Measurements from ENCODE around the gene SPRR4. TPM values are rescaled to one million over a fixed set of nuclear protein-coding genes. Genes with fewer than 3 reads are reported as not detected.

SPRR4 gene
- total RNA-seq, 5 donors from 2014 or later (not counting 1 experiment from before 2014, with no cell fraction given): not detected

DNA sequence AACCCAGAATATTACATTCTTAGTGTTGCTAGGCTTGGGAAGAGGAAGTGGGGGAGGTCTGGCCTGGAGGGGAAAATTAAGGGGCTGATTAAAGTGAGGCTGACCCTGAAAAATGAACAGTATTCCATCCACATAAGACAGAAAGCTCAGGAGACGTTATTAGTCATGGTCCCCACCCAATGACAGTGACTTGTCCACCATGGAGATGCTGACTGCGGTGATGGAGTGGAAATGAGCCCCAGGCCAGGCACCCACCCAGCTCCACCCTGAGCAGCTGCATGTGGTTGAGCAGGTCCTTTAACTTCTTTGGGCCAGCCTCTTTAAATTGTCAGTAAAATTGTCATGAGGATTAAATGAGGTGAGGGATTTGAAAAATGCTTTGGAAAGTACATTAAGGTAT lies 1.4 kb upstream of the SPRR4 start:
- 88% methylated on average over 1 of the region's 2 CpGs for WGBS (ENCODE audit: insufficient coverage)
- Mint-ChIP-seq H3K36me3 (no peaks in the 10 kb centered on the region), H3K27me3 (peaks cover 14 to 37% of the 10 kb centered on the region in 2 donors), H3K27ac (no peak overlapping the region), H3K4me1 (no peaks in the 10 kb centered on the region), H3K4me3 (no peak overlapping the region), H3K9me3 (no peaks in the 10 kb centered on the region)
- Histone ChIP-seq H3K36me3 (ENCODE audit: control insufficient read depth in 2 of 2, extremely low read depth in 1 of 2, insufficient read depth in 1 of 2, low read length in 1 of 2) (no peaks in the 10 kb centered on the region), H3K4me1 (ENCODE audit: control insufficient read depth in 1 of 2, extremely low read depth in 1 of 2, insufficient read depth in 2 of 2, low read length in 2 of 2) (no peaks in the 10 kb centered on the region), H3K27me3 (replicated peaks in 1 of 2; ENCODE audit: control insufficient read depth in 2 of 2, extremely low read depth in 1 of 2, insufficient read depth in 2 of 2, low read length in 1 of 2) (peaks cover 0 to 17% of the 10 kb centered on the region in 2 experiments), H3K9me3 (no peaks in the 10 kb centered on the region), H3K4me3 (ENCODE audit: control insufficient read depth in 1 of 2, extremely low read depth in 1 of 2, low read length in 1 of 2) (no peak overlapping the region), H3K27ac (ENCODE audit: low read length) (no peak overlapping the region)
- ChIA-PET CTCF (no interaction called here), POLR2A (no interaction called here)
- ATAC-seq (replicated peaks in 1 of 4) (no peak), DNase-seq (no peak)

DNA sequence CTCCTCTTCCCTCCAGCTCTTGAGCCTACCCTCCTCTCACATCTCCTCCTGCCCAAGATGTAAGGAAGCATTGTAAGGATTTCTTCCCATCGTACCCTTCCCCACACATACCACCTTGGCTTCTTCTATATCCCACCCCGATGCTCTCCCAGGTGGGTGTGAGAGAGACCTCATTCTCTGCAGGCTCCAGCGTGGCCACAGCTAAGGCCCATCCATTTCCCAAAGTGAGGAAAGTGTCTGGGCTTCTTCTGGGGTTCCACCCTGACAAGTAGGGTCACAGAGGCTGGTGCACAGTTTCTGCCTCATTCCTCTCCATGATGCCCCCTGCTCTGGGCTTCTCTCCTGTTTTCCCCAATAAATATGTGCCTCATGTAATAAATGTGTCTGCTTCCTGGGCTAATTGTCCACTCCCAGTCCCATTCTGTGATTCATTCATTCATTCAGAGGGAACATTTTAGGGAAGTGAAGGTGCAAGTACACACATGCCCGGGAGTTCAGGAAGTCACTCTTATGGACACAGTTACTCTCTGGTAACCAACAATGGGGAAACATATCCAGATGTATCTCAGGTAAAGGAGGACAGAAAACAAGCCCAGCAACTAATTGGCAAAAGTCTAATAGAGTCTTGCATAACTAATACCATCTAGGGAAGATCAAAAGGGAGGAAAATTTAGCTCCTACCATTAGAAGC lies 1.9 kb downstream of the SPRR4 start:
- Mint-ChIP-seq H3K36me3 (no peaks in the 10 kb centered on the region), H3K4me1 (no peaks in the 10 kb centered on the region), H3K4me3 (no peak overlapping the region), H3K9me3 (no peaks in the 10 kb centered on the region), H3K27me3 (peaks cover 10 to 32% of the 10 kb centered on the region in 2 donors), H3K27ac (no peak overlapping the region)
- DNase-seq (no peak), ATAC-seq (replicated peaks in 1 of 4) (no peak)
- no peaks in the 10 kb centered on the region for H3K4me1 ChIP-seq (ENCODE audit: control insufficient read depth in 1 of 2, extremely low read depth in 1 of 2, insufficient read depth in 2 of 2, low read length in 2 of 2)
- WGBS (ENCODE audit: insufficient coverage): 0% methylated on average over 1 of the region's 4 CpGs
- no peaks in the 10 kb centered on the region for H3K9me3 ChIP-seq
- H3K4me3 ChIP-seq (ENCODE audit: control insufficient read depth in 1 of 2, extremely low read depth in 1 of 2, low read length in 1 of 2): no peak overlapping the region
- no peak overlapping the region for H3K27ac ChIP-seq (ENCODE audit: low read length)
- ChIA-PET POLR2A (no interaction called here), CTCF (no interaction called here)
- H3K36me3 ChIP-seq (ENCODE audit: control insufficient read depth in 2 of 2, extremely low read depth in 1 of 2, insufficient read depth in 1 of 2, low read length in 1 of 2): no peaks in the 10 kb centered on the region
- peaks cover 0 to 11% of the 10 kb centered on the region in 2 experiments for H3K27me3 ChIP-seq (replicated peaks in 1 of 2; ENCODE audit: control insufficient read depth in 2 of 2, extremely low read depth in 1 of 2, insufficient read depth in 2 of 2, low read length in 1 of 2)

DNA sequence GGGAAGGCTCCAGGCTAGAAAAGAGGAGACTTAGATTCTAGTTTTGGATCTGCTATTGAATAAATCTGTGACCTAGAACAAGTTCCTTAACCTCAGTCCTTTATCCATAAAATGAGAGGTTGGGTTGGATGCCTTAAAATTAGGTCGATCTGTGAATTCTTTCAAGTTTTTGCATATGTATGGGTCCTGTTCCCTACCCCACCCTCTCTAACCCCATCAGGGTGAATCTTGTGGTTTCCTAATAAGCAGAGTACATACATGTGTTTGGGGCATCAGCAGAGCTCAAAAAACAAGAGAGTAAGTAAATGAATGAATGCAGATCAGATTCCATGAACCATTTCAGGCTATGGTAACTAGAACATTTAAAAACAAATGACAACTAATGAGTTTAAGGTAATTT lies 6.2 kb downstream of the SPRR4 start:
- DNase-seq: no peak
- Mint-ChIP-seq H3K27me3 (peaks cover 30 to 31% of the 10 kb centered on the region in 2 donors), H3K4me3 (no peak overlapping the region), H3K27ac (no peak overlapping the region), H3K9me3 (no peaks in the 10 kb centered on the region), H3K36me3 (no peaks in the 10 kb centered on the region), H3K4me1 (no peaks in the 10 kb centered on the region)
- H3K27me3 ChIP-seq (replicated peaks in 1 of 2; ENCODE audit: control insufficient read depth in 2 of 2, extremely low read depth in 1 of 2, insufficient read depth in 2 of 2, low read length in 1 of 2): peaks cover 0 to 7% of the 10 kb centered on the region in 2 experiments
- POLR2A ChIA-PET: no interaction called here
- WGBS (ENCODE audit: insufficient coverage): no CpG with 5 or more reads among the region's 1 CpG
- no peak overlapping the region for H3K4me3 ChIP-seq (ENCODE audit: control insufficient read depth in 1 of 2, extremely low read depth in 1 of 2, low read length in 1 of 2)
- no peaks in the 10 kb centered on the region for H3K36me3 ChIP-seq (ENCODE audit: control insufficient read depth in 2 of 2, extremely low read depth in 1 of 2, insufficient read depth in 1 of 2, low read length in 1 of 2)
- no peak overlapping the region for H3K27ac ChIP-seq (ENCODE audit: low read length)
- no peak for ATAC-seq (replicated peaks in 1 of 4)
- H3K4me1 ChIP-seq (ENCODE audit: control insufficient read depth in 1 of 2, extremely low read depth in 1 of 2, insufficient read depth in 2 of 2, low read length in 2 of 2): no peaks in the 10 kb centered on the region
- no peaks in the 10 kb centered on the region for H3K9me3 ChIP-seq
- CTCF ChIA-PET: no interaction called here

DNA sequence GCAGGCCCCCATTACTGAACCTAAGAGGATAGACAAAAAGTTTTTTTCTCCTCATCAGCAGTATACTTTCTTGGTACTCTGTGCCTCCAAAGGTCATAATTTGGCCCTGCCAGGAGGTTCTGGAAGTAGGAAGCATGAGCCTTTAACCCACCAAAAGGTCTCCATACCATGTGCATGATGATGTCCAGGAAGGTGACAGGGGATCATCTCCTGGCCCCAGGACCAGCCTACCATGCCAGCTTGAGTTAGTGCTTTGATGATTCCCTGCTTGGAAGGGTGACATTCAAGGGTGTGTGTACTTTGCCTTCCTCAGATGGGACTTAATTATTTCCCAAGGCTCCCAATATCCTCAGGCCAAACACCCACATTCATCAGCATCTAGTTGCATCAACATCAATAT lies 7.2 kb downstream of the SPRR4 start:
- ChIA-PET POLR2A (no interaction called here), CTCF (no interaction called here)
- H3K36me3 ChIP-seq (ENCODE audit: control insufficient read depth in 2 of 2, extremely low read depth in 1 of 2, insufficient read depth in 1 of 2, low read length in 1 of 2): no peaks in the 10 kb centered on the region
- H3K4me3 ChIP-seq (ENCODE audit: control insufficient read depth in 1 of 2, extremely low read depth in 1 of 2, low read length in 1 of 2): no peak overlapping the region
- Mint-ChIP-seq H3K4me1 (no peaks in the 10 kb centered on the region), H3K4me3 (no peak overlapping the region), H3K36me3 (no peaks in the 10 kb centered on the region), H3K27me3 (peaks cover 27 to 35% of the 10 kb centered on the region in 2 donors), H3K9me3 (no peaks in the 10 kb centered on the region), H3K27ac (no peak overlapping the region)
- ATAC-seq (replicated peaks in 1 of 4) (no peak), DNase-seq (no peak)
- no peak overlapping the region for H3K27ac ChIP-seq (ENCODE audit: low read length)
- peaks cover 0 to 2% of the 10 kb centered on the region in 2 experiments for H3K27me3 ChIP-seq (replicated peaks in 1 of 2; ENCODE audit: control insufficient read depth in 2 of 2, extremely low read depth in 1 of 2, insufficient read depth in 2 of 2, low read length in 1 of 2)
- H3K4me1 ChIP-seq (ENCODE audit: control insufficient read depth in 1 of 2, extremely low read depth in 1 of 2, insufficient read depth in 2 of 2, low read length in 2 of 2): no peaks in the 10 kb centered on the region
- no peaks in the 10 kb centered on the region for H3K9me3 ChIP-seq

DNA sequence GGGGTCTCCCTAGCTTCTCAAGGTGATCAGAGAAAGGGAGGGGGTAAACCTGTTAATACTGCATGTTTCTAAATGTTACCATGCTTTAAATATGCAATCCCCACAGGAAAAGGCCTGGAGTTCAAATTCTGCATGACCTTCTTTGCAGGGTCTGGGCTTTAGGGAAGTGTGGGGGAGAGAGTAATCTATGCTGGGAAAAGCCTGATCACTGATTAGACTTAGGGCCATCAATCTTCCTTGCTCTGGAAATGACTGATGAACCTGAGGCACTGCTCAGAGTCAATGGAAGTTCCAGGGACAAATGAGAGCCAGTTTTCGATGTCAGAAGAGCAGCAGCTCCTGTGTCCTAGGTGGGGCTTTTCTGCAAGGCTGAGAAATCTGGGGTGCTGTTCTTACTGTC lies 10.2 kb downstream of the SPRR4 start:
- ChIA-PET CTCF (no interaction called here), POLR2A (no interaction called here)
- ATAC-seq (replicated peaks in 1 of 4) (no peak), DNase-seq (no peak)
- H3K9me3 ChIP-seq: no peaks in the 10 kb centered on the region
- peaks cover 29 to 50% of the 10 kb centered on the region in 2 donors for H3K27me3 Mint-ChIP-seq
- H3K27ac ChIP-seq (ENCODE audit: low read length): no peak overlapping the region
- H3K4me1 Mint-ChIP-seq: no peaks in the 10 kb centered on the region
- peaks cover 0 to 18% of the 10 kb centered on the region in 2 experiments for H3K27me3 ChIP-seq (replicated peaks in 1 of 2; ENCODE audit: control insufficient read depth in 2 of 2, extremely low read depth in 1 of 2, insufficient read depth in 2 of 2, low read length in 1 of 2)
- H3K9me3 Mint-ChIP-seq: no peaks in the 10 kb centered on the region
- no peak overlapping the region for H3K27ac Mint-ChIP-seq
- no peak overlapping the region for H3K4me3 ChIP-seq (ENCODE audit: control insufficient read depth in 1 of 2, extremely low read depth in 1 of 2, low read length in 1 of 2)
- no peak overlapping the region for H3K4me3 Mint-ChIP-seq
- H3K36me3 Mint-ChIP-seq: no peaks in the 10 kb centered on the region
- H3K36me3 ChIP-seq (ENCODE audit: control insufficient read depth in 2 of 2, extremely low read depth in 1 of 2, insufficient read depth in 1 of 2, low read length in 1 of 2): no peaks in the 10 kb centered on the region
- WGBS (ENCODE audit: insufficient coverage): 67% methylated on average over 1 of the region's 1 CpG
- no peaks in the 10 kb centered on the region for H3K4me1 ChIP-seq (ENCODE audit: control insufficient read depth in 1 of 2, extremely low read depth in 1 of 2, insufficient read depth in 2 of 2, low read length in 2 of 2)

DNA sequence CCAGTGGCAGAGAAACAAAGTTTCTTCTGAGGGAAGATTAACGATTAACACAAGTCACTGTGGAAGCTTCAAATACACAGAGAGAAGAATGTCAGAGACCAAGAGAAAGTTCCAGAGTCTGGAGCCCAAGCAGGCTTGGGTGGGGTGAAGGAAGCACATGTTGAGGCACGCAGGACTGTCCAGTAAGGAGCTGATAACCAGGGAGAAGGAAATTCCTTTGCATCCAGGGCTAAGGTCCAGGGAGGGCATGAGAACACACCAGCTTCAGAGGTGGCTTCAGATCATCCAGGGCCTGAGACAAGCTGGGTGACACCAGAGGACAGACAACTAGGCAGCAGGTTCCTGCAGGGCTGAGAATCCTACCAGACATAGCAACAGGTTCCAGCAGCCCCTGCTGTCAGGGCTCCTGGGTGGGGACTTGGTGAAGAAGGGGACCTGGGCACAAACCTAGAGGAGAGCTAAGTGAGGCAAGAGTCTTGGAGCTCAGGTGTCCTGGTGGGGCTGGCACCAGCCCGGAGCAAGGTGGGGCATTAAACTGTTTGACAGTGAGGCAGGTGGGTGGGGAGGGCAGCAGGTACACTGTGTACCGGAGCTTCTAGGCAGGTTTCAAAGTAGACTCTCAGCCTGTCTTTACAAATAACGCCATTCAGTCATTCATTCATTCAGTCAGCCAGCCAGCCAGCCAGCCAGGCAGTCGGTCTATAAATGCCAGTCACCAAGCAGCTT lies 10.9 kb downstream of the SPRR4 start:
- WGBS (ENCODE audit: insufficient coverage): 65% methylated on average over 2 of the region's 6 CpGs
- no peak for ATAC-seq (replicated peaks in 1 of 4)
- POLR2A ChIA-PET: no interaction called here
- Histone ChIP-seq H3K36me3 (ENCODE audit: control insufficient read depth in 2 of 2, extremely low read depth in 1 of 2, insufficient read depth in 1 of 2, low read length in 1 of 2) (no peaks in the 10 kb centered on the region), H3K4me3 (ENCODE audit: control insufficient read depth in 1 of 2, extremely low read depth in 1 of 2, low read length in 1 of 2) (no peak overlapping the region), H3K27ac (ENCODE audit: low read length) (no peak overlapping the region), H3K27me3 (replicated peaks in 1 of 2; ENCODE audit: control insufficient read depth in 2 of 2, extremely low read depth in 1 of 2, insufficient read depth in 2 of 2, low read length in 1 of 2) (peaks cover 0 to 20% of the 10 kb centered on the region in 2 experiments), H3K4me1 (ENCODE audit: control insufficient read depth in 1 of 2, extremely low read depth in 1 of 2, insufficient read depth in 2 of 2, low read length in 2 of 2) (no peaks in the 10 kb centered on the region), H3K9me3 (no peaks in the 10 kb centered on the region)
- H3K27me3 Mint-ChIP-seq: peaks cover 27 to 56% of the 10 kb centered on the region in 2 donors
- no peaks in the 10 kb centered on the region for H3K36me3 Mint-ChIP-seq
- no peak overlapping the region for H3K27ac Mint-ChIP-seq
- H3K4me1 Mint-ChIP-seq: no peaks in the 10 kb centered on the region
- peaks cover 0 to 3% (median 0%) of the 10 kb centered on the region in 3 donors for H3K9me3 Mint-ChIP-seq
- no peak for DNase-seq
- CTCF ChIA-PET: no interaction called here
- H3K4me3 Mint-ChIP-seq: no peak overlapping the region
